GM21526 (cell line): Measurements from ENCODE around the gene FYCO1.

Source experiments
- ATAC-seq: cut with Tn5 transposase; IDR thresholded peaks from one replicate; pipeline ENCODE4 v1.9.1; 2021; ENCODE audit warnings: moderate library complexity; ENCODE audit not compliant: unreplicated experiment, low FRiP score

FYCO1 gene

DNA sequence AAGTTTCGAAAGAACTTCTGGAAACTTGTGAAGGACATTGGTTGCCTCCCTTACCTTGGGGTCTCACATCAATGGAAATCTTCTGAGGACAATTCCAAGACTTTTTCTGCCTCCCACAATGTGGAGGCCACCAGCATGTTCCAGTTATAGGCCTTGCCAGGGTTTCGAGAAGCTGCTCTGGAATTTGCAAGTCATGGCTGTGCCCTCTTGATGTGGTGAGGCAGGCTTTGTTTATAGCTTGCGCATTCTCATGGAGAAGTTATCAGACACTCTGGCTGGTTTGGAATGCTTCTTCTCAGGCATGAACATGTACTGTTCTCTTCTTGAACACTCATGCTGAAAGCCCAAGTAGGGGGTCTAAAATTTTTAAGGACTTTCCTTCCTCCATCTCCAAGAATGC is 48.3 kb downstream of the FYCO1 start:
- no peak for ATAC-seq

- no peak for ATAC-seq
Measured at GRCh38 chr3:45946875-45947274, 48.7 kb downstream of the FYCO1 start.

GRCh38 chr3:45946307-45946706 is 49.3 kb downstream of the FYCO1 start:
- no peak for ATAC-seq

DNA sequence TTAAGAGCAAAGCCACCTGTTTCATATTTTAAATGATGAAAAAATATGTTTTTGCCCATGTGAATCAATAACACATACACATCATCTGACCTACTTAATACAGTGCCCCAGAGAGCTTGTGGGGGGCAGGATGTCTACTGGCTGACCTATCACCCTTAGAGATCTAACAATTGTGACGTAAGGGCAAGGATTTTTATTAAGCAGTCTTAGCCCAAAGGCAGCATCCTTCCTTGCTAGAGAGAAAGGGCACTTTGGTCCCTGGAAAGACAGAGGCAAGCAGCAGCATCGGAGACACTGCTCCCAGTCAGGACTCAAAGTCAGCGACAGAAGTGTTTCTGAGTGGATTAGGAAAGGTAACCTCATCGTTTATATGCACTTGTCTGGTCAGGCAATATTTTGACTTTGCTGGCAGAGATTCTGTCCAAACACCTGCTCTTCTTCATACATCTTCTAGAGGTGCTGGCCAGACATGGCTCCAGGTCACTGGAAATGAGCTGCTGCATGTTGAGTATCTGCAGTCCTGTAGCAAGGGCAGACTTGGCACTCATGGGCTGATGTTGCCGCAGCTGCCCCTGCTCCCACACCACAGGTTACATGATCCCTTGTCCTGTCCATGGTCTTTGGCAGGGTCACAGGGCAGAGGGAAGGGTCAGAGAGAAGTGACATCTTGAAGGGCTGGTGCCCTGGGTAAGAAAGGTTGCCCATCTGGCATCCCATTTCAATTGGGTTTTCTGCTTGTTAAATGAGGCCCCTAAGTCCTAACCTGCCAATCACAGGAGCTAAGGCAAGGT is 50.6 kb downstream of the FYCO1 start:
- no peak for ATAC-seq

DNA sequence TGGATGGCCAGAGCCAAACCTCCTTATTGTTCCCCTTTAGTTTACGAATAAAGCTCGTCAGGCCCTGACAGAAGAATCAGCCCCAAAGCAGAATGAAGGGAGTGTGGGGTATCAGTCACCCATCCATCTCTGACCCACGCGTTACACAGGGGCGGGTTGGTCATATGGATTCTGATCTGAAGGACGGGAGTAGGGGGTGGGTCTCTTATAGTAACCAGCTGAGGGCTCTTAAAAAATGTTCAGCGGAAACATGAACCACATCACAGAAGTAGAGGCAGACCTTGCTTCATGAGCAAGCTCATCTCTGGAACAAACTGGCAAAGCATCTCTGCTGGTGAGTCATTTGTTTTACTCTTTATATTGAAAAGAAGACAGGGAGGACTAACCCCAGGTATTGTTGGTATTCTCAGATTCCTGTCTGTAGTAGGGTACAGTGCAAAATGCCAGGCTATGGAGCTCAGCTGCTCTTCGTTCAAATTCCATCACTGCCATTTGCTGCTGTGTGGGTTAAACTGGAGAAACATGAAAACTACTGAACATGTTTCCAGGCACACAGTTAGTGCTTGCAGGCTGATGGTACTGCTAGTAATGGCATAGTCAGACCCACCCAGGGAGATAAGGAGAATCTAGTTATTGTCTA is 52.3 kb downstream of the FYCO1 start, which contains the start of gene CXCR6:
CXCR6 (plus strand) TSS at position 258 of the 640 bp plus-strand sequence. CDS start 3,018 bp downstream, outside the sequence.
- ATAC-seq: no peak

DNA sequence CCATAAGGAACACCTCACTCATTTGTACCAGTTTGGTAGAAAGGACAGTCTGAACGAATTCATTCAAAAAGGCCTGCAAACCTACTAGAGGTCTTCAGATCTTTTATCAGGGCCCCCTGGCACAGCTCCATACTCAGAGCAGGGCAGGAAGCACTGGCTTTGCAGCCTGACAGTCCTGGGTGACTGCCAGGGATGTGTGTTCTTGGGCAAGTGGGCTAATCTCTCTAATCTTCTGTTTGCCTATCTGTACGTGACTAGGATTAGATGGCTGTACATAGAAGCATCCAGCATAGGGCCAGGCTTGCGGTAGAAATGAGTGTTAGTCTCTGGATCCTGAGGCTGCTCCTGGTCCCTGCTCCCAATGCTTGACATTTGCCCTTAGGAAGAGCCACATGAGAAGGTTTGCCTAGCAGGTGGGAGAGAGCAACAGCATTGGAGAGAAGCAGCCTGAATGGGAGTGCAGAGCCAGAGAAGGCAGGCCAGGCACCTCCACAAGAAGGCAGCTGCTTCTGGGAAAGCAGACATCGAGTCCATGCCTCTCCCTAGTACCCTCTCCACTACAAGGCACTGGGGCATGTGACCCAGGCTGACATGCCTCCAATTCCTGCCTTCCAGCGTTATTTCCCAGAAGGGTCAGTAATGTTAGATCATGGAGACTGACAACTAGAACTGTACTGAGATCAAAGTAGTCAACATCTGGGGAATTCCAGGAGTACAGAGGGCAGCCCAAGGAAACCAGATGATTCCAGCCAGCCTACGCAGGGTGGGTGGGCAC is 53.4 kb downstream of the FYCO1 start:
- no peak for ATAC-seq

DNA sequence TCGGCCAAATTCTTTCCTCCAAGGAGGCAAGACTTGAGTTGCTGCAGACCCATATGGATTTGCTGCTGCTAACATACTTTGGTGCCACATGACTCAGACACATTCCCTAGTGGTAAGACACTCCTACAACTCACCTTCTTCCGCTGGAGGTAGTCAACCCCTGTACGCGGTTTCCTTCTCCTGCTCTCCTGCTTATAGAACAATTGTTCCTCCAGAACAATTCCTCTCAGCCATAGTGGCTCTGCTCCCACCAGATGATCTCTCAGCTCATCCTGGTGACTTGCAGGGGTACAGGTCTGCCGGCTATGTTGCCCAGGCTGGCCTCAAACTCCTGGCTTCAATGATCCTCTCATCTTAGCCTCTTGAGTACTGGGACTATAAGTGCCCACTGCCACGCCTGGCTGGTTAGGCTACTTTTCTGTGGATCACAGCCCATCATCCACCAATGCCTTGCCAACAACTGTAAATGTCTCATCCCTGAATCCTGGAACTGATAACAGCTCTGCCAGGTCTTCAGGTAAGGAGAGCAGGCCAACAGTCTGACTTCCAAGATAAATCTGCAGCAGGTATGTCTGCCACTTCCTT is 54.8 kb downstream of the FYCO1 start:
- ATAC-seq: no peak

DNA sequence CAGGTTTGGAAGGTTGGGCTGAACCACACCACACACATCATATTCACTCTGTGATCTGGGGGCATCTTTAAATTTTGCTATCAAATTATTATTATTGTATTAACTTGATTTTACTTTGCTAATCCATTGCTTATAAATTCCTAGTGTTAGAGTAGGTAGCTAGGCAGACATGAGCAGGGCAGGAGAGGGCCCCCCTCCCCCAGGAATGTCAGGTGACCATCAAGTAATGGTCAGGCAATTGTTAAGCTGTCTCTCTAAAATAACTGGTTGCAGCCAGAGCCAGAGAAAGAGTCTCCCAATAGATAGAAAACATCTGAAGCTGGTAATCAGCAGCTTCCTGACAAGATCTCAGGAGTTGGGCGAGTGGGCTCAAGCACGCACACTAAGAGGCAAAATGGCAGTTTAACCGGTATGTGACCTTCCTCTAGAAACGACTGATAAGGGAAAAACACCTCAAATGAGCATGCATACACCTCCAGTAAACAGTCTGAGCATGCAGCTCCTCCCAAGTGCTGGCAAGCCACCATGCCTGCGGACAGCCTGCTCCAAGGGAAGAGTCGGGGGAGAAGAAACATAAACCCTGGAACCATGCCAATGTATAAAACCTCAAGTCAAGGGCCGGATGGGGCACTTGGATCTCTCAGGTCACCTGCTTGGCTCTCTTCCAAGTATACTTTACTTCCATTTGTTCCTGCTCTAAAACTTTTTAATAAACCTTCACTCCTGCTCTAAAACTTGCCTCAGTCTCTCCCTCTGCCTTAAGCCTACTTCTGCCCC is 55.4 kb downstream of the FYCO1 start:
- ATAC-seq: no peak

GRCh38 chr3:45939341-45939771 is 56.3 kb downstream of the FYCO1 start:
- ATAC-seq: no peak

DNA sequence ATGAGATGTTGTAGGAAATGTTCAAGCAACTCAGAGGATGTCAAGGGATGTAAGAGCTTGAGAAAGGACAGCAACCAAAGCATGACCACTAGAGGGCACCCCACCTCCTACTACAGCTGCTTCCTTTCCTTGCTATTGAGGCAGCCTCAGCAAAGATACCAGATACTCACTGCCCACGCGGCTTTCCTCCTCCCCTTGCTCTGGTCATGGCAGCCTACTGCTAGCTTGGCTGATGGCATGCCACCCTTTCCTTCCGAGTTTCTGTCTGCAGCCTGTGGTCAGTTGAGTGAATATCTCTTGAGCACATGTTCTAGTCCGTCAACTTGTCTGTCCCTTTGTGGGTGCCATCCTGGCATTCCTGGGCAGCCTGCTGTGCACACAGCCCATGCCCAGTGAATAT is 56.8 kb downstream of the FYCO1 start:
- no peak for ATAC-seq

DNA sequence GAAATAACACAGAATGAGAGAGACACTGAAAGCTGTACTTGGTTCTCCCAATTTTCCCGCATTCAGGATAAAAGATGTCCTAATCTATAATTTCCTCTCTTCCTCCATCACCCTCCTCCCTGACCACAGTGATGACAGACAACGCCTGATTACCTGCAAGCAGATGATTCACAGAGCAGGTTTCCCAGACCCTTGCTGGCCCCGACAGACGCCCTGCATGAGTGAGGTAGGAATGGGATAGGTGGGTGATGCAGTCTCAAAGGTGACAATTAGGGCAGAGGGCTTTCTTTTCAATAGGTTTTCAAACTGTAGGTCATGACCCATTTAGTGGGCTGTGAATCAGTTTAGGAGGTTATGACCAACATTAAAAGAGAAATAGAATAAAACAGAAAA is 57.6 kb downstream of the FYCO1 start:
- ATAC-seq: no peak

GRCh38 chr3:45937206-45938042 is 58.2 kb downstream of the FYCO1 start:
- no peak for ATAC-seq

GRCh38 chr3:45936261-45936660 is 59.4 kb downstream of the FYCO1 start:
- no peak for ATAC-seq

DNA sequence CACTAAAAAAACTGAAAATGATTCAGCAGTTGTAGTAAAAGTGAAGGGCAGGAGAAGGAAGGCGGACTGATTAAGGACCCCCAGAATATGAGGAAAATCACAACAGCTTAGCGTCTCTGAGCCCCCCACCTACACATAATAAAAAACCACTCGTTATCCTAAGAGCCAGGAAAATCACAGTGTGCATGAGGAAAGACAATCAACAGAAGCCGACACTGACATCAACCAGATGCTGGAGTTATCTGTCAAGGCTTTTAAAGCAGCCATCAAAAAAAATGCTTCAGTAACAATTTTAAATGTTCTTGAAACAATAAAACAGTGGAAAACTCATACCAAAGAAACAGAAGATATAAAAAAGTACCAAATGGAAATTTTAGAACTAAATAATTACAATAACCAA is 62.0 kb downstream of the FYCO1 start:
- no peak for ATAC-seq

DNA sequence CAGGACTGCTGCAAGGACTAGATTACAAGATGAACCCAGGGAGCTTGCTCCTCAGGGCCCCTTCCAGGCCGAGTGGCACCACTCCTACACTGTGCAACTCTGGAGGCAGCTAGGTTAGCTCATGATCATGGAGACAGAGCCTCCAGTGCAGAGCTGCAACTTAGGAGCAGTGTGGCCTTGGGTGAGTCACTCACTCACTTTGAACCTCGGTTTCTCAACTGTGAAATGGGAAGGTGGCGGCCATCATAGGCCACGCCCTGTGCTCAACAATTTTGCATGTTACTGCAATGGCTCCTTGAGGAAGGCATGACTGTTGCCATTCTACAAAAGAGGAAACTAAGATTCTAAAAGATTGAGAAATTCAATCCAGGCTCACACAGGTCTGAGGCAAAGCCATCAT is 63.5 kb downstream of the FYCO1 start:
- ATAC-seq: no peak

DNA sequence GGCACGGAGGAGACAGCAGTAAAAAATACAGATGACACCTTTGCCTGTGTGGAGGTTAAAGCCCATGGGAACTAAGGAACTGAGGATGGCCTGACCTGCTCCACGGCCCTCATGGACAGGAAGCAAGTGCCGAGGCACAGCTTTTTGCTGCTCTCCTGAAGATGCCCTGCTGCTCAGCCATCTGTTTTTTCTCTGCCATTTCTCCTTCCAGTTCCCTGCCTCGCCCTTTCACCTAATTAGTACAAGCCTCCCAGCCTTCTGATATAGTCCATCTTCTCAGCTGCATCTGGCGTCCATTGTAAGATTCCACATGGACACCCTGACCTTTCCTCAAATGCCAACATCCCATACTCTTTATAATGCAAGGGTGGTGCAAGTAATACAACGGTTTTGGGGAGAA is 64.1 kb downstream of the FYCO1 start:
- no peak for ATAC-seq

- ATAC-seq: no peak
Measured at GRCh38 chr3:45929042-45929679, 66.5 kb downstream of the FYCO1 start.

DNA sequence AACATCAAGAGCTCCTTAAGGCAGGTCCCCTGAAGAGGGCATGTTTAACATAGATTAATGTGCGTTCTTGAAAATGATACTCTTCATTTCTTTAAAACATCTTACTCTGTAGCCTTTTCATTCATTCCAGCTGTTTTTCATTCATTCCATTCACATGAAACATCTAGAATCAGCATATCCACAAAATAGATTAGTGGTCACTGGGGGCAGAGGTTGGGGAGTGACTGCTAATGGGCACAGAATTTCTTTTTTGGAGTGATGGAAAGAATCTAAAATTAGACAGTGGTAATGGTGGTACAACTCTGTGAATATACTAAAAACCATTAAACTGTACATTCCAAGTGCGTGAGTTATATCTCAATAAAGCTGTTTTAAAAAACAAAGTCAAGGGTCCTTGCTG is 67.7 kb downstream of the FYCO1 start:
- ATAC-seq: no peak

DNA sequence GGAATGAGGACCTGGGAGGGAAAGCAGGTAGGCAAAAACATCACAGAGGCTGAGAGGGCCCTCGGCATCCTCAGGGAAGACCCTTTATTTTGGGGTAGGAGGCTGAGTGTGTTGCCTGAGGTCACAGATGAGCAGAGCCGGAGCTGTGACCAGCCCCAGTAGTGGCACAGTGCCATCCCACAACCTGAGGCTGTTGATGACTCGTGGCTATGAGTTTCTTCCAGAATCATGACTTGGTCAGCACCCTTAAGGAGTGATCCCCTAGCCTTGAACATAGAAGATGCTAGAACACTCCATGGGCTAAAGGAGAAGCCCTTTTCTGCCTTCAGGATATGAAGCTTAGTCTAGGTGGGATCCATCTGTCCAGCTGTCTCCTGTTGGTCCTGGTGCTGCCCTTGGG is 71.9 kb downstream of the FYCO1 start:
- no peak for ATAC-seq
